HFF-Myc (cell line): ENCODE measurements around the gene SLC27A3.
A peak's percentile ranks its signal among the peaks of the same experiment; 100 is the strongest.

Experiments
- DNase-seq: peaks from one replicate; pipeline ENCODE4 v3.0.0-alpha.2; 2011; ENCODE audit warnings: low read depth; ENCODE audit errors: extremely low read depth
- H3K4me3 ChIP-seq: replicated peaks from 2 replicates; pipeline ENCODE4 v1.5.1; 2011; ENCODE audit warnings: low read depth, mild to moderate bottlenecking, control low read depth, low read length
- TF ChIP-seq, protein P1 (sequence below): IDR thresholded peaks from 2 replicates; pipeline ENCODE4 v1.5.1; 2012; ENCODE audit warnings: mild to moderate bottlenecking, low read depth, low read length, control low read depth; ENCODE audit errors: missing control alignments

SLC27A3 gene

DNA sequence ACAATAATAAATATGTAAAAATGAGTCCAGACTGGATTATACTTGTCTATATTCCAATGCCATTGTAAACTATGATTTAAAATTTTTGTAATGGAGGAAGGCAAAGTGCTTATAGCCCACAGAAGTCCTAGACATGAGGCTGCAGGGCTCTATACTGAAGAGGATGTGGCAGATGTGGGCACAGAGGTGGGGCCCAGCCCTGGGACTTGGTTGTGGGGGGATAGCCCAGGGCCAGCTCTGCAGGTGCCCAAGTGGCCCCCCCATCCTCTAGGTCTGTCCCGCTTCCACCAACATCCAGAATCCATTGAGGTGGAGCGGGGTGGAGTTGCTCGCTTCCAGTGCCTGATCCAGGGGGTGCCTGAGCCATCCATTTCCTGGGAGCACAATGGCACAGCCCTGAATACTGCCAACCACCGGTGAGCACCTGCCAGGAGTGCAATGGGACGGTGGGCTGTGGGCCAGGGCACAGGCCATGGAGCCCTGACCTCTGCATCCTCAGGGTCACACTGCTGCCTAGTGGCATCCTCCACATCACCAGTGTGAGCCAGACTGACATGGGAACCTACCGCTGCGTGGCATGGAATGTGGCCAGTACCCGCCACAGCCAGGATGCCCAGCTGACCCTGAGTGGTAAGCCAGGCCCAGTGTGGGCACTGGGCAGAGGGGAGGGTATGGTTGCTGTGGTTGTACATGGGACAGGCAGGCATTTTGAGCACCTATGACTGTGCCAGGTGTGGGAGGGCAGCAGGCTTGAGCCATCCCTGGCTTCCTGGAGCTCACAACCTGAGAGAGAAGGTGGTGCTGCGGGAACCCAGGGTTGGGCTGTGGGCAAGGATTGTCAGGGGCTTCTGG, 21.0 kb downstream of the SLC27A3 start:
- no peak overlapping the region for H3K4me3 ChIP-seq
- TF ChIP-seq, protein P1, sequence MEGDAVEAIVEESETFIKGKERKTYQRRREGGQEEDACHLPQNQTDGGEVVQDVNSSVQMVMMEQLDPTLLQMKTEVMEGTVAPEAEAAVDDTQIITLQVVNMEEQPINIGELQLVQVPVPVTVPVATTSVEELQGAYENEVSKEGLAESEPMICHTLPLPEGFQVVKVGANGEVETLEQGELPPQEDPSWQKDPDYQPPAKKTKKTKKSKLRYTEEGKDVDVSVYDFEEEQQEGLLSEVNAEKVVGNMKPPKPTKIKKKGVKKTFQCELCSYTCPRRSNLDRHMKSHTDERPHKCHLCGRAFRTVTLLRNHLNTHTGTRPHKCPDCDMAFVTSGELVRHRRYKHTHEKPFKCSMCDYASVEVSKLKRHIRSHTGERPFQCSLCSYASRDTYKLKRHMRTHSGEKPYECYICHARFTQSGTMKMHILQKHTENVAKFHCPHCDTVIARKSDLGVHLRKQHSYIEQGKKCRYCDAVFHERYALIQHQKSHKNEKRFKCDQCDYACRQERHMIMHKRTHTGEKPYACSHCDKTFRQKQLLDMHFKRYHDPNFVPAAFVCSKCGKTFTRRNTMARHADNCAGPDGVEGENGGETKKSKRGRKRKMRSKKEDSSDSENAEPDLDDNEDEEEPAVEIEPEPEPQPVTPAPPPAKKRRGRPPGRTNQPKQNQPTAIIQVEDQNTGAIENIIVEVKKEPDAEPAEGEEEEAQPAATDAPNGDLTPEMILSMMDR = no peak
- DNase-seq = no peak

DNA sequence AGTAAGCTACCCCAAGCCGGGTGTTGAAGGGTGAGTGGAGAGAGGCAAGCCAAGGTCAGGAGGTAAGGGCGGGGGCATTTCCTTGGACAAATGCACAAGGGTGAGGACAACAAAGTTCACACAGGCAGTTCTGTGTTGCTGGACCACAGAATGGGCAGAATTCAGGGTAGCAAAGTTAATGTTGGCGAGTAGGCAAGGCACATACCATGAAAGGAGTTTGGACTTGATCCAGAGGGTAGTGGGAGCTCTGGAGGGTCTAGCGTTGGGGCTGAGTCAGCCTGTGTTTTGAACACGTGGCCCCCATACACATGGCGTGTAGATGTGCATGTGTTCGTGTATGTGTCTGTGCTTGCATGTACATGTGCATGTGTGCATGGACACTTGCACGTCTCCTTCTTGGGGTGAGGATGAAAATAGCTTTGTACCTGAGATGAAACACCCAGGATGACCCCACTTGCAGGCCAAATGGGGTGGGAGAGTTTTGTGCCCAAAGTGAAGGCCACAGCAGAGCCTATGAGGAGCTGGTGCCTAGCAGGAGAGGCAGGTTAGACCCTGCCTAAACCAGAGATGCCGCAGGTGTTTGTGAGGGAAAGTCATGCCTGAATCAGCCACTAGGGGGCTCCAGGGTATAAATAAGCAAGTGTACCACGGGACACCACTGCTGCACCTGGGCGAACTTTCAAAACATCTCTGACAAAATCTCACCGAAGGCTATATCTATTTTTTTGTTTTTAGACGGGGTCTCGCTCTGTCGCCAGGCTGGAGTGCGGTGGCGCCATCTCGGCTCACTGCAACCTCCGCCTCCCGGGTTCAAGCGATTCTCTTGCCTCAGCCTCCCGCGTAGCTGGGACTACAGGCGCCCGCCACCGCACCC, 21.8 kb downstream of the SLC27A3 start:
- no peak for DNase-seq
- TF ChIP-seq, protein P1 = peak; percentile 83
- H3K4me3 ChIP-seq = no peak overlapping the region

DNA sequence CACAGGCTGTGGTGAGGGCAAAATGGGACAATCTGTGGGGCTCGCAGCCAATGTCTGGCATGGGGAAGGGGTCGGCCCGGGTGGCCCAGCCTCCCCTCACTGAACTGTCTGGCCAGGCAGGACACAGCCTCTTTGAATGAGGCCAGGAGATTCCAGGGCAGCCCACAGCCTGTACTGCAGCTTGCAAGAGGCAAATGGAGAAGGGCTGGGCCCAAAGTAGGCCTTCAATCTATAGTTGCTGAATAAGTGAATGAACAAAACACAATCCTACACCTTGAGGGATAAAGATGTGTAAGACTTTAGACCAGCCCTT, 23.2 kb downstream of the SLC27A3 start:
- DNase-seq = no peak
- TF ChIP-seq, protein P1 = no peak
- no peak overlapping the region for H3K4me3 ChIP-seq

DNA sequence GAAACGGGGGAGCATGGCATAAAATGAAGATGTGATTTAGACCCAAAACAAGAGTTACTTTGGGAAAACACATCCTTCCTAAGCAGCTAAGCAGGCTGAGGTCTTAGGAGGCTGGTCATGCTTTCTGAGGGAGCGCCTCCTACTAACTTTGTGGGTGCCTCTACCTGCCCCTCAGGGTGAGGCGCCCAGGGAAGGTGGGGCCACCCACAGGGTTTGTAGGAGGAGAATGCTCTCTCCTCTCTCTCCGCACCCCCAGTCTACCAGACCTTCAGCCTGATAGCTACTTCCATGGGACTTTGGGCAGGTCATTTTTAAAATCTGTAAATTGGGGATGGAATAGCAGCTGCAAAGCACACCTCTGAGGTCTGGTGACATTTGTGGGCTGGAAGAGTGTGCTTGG, 23.8 kb downstream of the SLC27A3 start:
- H3K4me3 ChIP-seq = no peak overlapping the region
- DNase-seq = no peak
- TF ChIP-seq, protein P1 = no peak

DNA sequence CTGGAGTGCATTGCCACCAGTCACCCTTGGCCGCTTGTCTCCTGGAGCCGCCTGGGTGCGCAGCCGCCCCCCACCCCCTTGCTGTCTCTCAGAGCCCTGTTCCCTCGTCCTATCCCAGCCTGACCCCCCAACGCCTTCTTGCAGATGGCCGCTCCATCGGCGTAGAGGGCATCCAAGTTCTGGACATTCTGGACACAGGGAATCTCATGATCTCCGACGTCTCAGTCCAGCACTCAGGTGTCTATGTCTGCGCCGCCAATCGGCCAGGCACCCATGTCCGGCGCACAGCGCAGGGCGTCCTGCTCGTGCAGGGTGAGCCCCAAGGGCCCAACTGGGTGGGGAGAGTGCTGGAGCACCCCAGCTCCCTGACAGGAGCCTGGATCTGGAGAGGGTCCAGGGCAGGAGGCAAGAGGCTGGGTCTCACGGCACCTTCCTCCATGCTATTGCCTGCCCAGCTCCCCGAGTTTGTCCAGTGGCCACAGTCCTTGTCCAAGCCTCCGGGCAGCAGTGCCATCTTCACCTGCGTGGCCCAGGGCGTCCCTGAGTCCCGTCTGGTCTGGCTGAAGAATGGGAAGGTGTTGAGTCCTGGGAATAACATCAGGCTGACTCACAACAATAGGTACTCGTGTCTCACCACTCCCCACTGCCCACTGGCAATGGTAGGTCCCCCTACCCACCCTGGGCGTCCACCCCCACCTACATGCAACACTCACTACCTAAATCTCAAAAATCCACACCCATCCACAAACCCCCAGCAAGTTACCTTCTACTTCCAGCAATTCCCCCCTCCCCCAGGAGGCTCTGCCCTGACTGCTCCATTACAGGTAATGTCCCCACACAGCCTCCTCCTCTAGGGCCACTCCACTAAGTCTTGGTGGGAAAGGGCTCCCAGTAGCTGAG, 24.6 kb downstream of the SLC27A3 start:
- no peak for DNase-seq
- TF ChIP-seq, protein P1 = no peak
- no peak overlapping the region for H3K4me3 ChIP-seq

DNA sequence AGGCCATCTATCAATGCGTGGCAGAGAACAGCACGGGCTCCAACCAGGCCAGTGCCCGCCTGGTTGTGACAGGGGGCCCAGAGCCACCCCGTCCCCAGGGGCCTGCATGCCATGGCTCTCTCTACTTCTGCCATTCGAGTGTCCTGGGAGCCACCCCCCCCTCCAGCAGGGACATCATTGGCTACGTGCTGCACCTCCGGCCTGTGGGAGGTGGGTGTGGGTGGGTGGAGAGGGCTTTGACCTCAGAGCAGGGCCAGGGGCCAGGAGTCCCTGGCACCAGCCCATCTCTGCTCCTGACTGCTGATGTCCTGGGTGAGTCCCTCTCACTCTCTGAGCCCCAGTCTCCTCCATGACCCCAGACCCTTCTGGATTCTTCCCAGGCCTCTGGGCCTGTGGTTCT, 25.3 kb downstream of the SLC27A3 start:
- H3K4me3 ChIP-seq = no peak overlapping the region
- DNase-seq = no peak
- TF ChIP-seq, protein P1 = no peak
